NT2/D1 (cell line): ENCODE results near the gene KCNH2.

Source experiments
- SUZ12 ChIP-seq: IDR thresholded peaks from 2 replicates; pipeline ENCODE4 v1.6.1; 2011; ENCODE audit not compliant: insufficient read length, insufficient read depth; ENCODE audit errors: extremely low read depth
- YY1 ChIP-seq: IDR thresholded peaks from 2 replicates; pipeline ENCODE4 v1.6.1; 2011; ENCODE audit not compliant: insufficient read length, insufficient read depth

DNA sequence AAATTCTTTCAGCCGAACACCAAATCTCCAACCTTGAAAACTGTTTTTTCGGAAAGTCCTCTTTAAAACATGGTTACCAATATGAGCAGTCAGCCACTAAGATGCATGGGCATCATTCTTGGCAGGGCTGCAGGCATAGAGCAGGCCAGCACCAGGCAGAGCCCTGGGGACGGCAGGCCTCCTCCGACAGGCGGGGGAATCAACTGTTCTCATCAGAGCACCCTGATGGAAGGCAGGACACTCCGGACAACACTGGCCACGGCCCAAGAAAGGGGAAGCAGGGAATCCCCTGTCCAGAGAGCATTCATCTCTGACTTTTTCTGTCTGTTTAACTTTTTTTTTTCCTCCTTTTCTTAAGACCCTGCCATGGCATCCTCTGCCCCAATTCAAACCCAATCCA, 11.3 kb upstream of the KCNH2 start:
- TF ChIP-seq YY1 (no peak), SUZ12 (no peak)
